Lower leg skin (tissue), 3 donors: ENCODE results near the gene HSPE1.

Source experiments
- CTCF ChIP-seq, 3 donors: fragments of 450-650 bp; IDR thresholded peaks; one replicate each; pipeline ENCODE4 v1.5.1; 2016; ENCODE audit warnings: antibody characterized with exemption in 3 of 3, mild to moderate bottlenecking in 3 of 3, moderate library complexity in 2 of 3
- POLR2A ChIP-seq, 2 donors: fragments of 450-650 bp; IDR thresholded peaks; one replicate each; pipeline ENCODE4 v1.6.1; 2016 to 2017; ENCODE audit warnings: antibody characterized with exemption in 2 of 2, mild to moderate bottlenecking in 1 of 2, moderate library complexity in 1 of 2

- TF ChIP-seq CTCF (IDR thresholded peaks at IDR 0.05): no peak
- TF ChIP-seq POLR2A (IDR thresholded peaks at IDR 0.05): no peak
Measured at GRCh38 chr2:197516393-197516761, 16.2 kb downstream of the HSPE1 start.
